HG03025 (cell line): ENCODE results near the gene AP3B1.
"Not testable (repeated sequence)": the region's sequence is repeated elsewhere in the genome, so short reads cannot be mapped to it uniquely, and the experiment has no call there.

Experiments
- ATAC-seq: cut with Tn5 transposase; IDR thresholded peaks from one replicate; pipeline ENCODE4 v1.9.1; 2021; ENCODE audit warnings: mild to moderate bottlenecking, moderate library complexity; ENCODE audit not compliant: unreplicated experiment, low FRiP score

AP3B1 gene

DNA sequence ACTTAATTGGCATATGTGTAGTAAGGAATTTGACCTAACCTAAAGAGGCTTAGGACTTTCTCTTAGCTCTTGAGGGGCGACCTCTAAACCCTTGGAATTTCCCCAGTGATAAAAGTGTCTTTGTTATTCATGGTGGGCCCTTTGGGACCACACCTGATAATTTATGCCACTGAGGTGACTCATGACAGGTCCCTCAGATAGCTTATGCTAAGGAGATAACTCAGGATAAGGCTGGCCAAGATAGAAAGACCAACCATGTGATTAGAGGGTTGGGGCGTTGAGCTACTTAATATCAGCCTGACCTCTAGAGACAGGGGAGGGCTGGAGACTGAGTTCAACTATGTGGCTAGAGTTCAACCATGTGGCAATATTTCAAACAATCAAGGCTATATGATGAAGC, 218.1 kb downstream of the AP3B1 start:
- ATAC-seq = no peak

DNA sequence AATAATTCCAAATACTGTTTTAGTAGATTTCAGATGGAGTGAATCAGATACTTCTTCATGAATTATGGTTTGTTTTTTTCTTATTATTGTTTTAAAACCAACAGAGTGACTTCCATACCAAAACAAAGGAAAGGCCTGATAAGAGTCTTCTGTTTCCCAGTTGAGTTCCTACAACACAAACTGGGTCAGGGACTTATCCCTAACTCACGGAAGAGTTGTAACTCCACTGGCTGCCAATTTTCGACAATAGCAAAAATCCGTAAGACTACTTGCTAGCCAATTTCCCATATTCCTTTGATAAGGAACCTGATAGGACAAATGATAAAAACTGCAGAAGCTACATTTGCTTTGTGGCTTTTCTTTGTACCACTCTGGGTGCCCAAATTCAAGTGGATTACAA, 219.2 kb downstream of the AP3B1 start:
- no peak for ATAC-seq

DNA sequence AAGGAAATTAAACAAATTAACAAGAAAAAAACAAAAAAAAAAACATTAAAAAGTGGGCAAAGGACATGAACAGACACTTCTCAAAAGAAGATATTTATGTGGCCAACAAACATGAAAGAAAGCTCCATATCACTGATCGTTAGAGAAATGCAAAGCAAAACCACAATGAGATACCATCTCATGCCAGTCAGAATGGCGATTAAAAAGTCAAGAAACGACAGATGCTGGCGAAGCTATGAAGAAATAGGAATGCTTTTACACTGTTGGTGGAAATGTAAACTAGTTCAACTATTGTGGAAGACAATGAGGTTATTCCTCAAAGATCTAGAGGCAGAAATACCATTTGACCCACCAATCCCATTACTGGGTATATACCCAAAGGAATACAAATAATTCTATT, 223.8 kb downstream of the AP3B1 start:
- ATAC-seq = not testable (repeated sequence)

DNA sequence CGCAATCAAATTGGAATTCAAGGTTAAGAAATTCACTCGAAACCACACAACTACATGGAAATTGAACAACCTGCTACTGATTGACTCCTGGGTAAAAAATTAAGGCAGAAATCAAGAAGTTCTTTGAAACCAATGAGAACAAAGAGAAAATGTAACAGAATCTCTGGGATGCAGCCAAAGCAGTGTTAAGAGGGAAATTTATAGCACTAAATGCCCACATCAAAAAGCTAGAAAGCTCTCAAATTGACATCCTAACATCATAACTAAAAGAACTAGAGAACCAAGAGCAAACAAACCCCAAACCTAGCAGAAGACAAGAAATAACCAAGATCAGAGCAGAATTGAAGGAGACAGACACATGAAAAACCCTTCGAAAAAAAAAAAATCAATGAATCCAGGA, 226.9 kb downstream of the AP3B1 start:
- ATAC-seq = not testable (repeated sequence)

DNA sequence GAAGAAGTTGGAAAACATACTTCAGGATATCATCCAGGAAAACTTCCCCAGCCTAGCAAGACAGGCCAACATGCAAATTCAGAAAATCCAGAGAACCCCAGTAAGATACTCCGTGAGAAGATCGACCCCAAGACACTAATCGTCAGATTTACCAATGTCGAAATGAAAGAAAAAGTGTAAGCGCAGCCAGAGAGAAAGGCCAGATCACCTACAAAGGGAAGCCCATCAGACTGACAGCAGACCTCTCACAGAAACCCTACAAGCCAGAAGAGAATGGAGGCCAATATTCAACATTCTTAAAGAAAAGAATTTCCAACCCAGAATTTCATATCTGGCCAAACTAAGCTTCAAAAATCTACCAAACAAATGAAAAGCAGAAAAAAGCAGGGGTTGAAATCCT, 227.8 kb downstream of the AP3B1 start:
- not testable (repeated sequence) for ATAC-seq

DNA sequence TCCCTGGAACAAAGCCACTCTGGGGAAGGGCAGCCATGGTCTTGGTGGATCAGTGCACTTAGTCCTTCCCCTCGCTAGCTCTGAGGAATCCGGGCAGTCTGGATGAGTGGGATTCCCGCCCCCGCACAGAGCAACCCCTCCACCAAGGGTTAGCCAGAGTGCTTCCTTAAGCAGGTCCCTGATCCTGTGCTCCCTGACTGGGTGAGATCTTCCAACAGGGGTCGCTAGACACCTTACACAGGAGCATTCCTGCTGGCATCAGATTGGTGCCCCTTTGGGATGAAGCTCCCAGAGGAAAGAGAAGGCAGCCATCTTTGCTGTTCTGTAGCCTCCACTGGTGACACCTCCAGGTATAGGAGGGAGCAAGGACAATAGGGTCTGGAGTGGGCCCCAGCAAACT, 228.8 kb downstream of the AP3B1 start:
- ATAC-seq = no peak

DNA sequence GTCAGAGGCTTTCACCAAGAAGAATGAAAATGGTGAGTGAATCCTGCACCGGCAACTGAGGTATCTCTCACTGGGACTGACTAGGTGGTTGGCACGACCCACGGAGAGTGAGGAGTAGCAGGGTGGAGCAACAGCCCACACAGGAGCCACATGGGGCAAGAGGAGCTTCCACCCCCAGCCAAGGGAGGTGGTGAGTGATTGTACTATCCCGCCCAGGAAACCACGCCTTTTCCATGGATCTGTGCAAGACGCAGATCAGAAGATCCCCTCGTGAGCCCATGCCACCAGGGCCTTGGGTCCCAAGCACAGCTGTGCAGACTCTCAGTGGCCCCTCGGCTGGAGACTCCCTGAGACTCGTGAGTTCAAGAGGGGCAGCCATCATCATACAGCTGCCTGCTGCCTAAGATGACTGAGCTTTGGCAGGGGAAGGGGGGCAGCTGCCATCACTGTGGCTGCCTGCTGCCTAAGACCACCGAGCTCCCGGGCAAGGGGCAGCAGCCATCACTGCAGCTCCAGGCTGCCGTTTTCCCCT, 229.5 kb downstream of the AP3B1 start:
- no peak for ATAC-seq

DNA sequence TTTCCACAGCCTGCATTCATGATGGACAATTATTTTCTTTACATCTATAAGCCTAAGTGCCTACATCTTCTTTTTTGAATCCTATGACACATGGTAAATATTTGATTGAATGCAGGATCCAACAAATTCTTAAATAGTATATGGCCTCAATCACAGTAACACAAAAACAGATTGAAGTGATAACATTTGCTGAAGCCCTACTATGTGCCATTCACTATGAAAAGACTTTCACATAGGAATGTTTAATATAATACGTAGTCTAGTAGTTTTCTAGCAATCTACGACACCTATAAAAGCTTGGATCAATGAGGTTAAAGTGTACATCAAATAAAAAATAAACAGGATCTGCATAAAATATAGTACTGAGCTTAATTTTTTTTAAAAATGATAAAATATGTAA, 231.0 kb downstream of the AP3B1 start:
- no peak for ATAC-seq

DNA sequence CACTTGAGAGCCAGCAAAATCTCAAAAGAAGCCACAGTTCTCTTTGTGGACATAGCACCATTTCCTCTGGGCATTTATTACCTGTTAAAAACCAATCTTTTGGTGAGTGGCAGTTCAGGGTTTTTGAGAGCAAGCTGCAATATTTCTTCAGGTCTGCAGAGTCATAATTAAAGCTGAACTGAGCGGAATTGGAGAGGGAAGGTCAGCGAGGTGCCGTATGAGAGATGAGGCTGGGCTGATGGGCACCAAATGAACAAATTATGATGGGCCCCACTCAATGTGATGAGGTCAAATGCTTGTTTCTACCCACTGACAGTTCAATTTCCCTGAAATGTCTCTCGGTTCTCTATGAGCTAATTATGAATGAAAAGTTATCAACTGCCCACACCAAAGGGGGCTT, 231.9 kb downstream of the AP3B1 start:
- no peak for ATAC-seq

DNA sequence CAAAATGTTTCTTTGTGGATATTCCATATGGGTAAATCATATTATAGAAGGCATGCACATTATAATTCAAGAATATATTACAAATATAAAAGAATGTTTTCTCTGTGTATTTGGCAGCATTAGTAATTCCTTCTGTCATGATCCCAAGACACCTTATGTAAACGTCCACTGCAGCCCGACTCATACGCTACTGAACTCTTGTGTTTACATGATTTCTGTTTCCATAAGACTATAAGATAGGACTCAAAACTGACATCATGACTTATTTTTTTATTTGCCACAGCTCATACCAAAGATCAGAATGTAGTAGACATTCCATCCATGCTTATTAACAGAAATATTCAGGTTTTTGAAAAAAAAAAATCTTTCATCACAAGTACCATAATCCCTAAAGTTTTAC, 234.1 kb downstream of the AP3B1 start:
- no peak for ATAC-seq

DNA sequence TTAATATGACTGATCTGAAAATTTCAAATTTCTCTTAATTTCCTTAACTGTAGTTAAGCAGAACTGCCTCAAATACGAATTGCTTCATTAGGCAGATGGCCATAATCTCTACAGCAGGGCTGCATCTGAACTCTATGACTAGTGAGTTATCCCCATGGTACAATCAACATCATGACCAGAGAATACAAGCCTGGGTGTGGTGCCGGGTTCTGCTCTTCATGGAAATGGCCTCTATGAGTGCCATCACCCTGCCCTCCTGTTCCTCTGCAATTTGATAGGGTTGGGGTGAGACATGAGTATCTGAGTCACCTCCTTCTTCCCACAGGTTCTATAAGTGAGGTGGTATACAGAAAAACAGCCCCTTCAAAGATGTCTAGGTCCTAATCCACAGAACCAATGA, 235.9 kb downstream of the AP3B1 start:
- no peak for ATAC-seq

DNA sequence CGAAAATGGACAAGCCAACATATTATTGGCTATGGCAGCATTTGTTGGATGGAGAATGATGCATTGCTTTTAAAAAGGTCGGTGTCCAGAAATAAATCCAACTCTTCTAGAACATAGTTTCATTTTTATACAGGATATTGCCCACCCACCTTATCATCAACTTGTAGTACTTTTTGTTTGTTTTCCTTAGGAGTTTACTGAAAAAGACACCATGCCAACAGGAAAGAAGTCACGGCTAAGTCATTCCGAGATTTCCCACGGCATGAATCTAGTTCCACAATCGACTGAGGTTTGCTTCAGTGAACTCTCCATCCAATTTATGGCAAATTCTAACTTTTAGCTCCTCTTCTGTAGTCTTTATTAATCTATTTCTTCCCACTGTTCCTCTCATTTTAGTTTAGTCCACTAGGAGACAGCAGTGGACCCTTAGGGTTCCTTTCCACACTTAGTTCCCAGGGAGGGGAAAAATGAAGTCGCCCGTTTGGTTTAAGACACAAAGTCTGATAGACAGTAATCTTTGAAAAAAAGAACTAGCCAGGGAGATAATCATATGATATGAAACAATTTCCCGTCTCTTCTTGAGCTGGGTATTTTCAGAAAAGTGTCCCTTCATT, 237.5 kb downstream of the AP3B1 start:
- ATAC-seq = no peak

DNA sequence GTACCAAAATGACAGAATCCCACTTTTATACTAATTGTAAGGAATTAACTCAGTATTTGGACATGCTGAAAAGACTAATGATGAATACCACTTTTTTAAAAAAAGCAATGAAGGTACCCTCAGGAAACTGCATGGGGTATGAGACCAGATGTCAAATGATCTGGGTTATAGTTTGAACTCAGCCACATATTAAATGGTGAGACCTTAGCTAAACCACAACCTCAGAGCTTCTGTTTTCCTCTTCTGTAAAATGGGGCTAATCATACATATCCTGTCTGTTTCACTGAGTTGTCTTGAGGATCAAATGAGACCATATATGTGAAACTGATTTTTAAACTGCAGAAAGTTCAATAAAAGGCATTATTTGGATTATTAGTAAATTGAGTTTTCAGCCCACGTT, 238.4 kb downstream of the AP3B1 start:
- no peak for ATAC-seq

DNA sequence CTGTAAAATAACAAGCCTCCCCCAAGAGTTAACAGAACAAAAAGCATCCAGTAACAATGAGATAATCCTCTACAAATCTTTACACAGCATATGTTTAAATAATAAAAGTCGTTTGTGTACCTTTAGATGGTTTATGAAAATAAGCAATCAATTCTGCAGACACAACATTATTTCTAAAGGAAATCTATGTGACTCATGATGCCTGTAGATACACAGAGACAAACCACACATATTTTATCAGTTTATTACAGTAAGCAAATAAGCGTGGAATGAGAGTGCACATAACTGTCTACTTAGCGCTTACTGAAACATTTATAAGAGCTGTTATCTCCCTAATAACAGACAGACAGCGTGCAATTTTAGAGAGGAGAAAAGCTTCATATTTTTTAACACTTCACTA, 243.6 kb downstream of the AP3B1 start:
- ATAC-seq = no peak

DNA sequence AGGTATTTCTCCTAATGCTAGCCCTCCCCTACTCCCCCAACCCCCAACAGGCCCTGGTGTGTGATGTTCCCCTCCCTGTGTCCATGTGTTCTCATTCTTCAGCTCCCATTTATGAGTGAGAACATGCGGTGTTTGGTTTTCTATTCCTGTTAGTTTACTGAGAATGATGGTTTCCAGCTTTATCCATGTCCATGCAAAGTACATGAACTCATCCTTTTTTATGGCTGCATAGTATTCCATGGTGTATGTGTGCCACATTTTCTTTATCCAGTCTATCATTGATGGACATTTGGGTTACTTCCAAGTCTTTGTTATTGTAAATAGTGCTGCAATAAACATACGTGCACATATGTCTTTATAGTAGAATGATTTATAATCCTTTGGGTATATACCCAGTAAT, 247.7 kb downstream of the AP3B1 start:
- ATAC-seq = not testable (repeated sequence)

DNA sequence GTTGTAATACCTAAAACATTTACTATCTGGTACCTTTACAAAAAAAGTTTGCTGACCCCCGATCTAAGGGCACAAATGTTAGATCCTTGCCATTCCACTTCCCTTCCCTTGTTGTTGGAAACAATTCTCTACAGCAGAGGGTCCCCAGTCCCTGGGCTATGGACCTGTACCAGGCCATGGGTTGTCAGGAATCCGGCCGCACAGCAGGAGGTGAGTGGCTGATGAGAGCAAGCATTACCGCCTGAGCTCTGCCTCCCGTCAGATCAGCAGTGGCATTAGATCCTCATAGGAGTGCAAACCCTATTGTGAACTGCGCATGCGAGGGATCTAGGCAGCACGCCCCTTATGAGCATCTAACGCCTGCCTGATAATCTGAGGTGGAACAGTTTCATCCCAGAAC, 248.5 kb downstream of the AP3B1 start:
- ATAC-seq = no peak

DNA sequence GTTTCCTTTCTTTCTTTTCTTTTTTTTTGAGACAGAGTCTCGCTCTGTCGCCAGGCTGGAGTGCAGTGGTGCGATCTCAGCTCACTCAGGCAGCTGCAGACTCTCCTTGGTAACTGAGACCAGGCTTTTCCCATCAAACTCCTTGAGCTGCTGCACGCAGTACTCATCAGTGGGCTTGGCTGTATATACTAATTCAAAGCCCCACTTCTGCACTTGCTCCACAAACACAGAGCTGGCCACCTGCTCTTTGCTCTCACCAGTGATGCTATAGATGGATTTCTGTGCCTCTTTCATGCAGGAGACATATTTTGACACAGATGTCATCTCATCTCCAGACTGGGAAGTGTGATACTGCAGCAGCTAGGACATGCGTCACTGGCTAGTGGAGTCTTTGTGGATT, 252.7 kb downstream of the AP3B1 start:
- no peak for ATAC-seq

DNA sequence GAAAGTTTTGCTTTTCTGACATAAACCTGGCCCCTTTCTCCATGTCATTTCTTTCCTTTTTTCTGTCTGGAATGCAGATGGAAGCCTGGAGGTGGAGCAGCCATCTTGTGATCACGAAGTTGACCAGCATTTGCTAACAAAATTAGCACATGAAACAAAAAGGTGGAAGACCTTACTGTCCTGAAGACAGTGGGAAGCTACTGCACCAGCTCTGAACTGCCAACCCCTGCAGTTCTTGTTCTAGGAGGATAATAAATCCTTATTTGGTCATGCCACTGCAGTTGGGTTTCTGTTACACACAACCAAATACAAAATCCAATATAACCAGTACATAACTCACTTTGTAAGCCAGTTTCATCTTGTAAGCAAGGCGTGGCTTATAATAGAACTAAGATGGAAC, 269.0 kb downstream of the AP3B1 start:
- ATAC-seq = no peak

DNA sequence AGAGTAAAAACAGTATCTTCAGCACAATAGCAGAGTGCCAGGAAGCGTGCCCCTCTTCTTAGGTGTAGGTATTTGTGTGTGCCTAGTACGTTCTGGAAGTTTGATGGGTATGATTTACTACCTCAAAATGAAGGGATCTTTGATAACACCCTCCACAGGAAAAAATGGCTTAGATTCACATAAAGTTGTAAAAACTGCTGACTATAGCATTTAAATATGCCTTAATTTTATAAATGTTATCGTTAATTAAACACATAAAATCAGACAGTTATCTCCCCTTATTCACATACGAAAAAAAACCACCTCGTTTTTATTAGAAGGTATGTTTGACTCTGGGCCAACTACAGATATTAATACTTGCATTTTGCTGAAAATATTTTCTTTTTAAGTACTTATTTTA, 274.8 kb downstream of the AP3B1 start:
- no peak for ATAC-seq

DNA sequence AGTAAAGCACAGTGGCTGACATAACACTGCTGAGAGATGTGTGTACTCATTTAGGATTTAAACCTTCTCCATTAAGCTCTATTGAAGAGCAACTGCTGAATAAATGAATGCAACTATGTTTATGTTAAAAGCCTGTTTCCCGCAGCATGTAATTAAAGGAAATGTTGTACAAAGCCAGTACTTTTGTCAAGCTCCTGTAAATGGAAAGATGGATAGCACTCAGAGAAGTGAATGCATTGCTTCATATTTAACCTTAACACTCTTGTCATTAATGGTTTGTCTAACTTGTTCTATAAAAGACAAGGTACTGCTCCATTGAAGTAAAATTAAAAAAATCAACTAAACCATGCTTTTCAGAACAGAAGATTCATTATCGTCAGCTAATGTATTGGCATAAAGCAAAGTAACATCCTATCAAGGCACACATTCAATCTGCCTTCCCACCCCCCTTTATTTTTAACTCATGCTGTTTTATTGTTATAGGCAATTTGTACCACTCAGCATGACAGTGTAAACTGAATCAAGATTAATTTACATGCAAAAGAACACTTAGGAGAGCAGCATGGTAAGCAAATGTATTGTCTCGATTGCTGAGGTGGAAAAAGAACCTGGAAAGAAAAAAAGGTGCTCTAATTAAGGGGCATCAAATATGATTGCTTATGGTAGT, 277.5 kb downstream of the AP3B1 start:
- ATAC-seq = no peak

DNA sequence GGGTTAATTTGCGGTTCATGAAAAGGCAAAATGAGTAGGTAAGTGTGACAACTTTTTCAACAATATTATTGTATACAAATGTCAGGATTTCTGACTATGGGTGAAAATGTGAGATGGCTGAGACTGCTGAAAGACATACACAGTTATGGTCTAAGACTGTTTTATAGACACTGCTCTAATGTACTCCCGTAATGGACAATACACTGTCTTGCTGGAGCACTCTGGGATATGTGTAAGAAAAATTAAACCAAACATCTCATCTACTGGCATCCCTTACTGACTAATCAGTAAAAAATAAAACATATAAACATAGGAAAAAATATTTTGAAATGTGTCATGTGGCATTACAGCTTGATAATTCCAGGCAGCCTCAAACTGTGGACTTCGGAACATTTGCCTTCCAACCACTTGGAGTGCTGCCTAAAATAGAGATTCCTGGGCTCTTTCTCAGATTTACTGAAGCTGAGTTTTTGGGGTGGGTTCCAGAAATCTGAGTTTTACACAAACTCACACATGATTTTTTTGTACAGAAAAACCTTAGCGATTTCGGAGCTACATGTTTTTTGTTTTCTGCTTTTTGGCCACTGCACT, 284.5 kb downstream of the AP3B1 start:
- ATAC-seq = no peak

DNA sequence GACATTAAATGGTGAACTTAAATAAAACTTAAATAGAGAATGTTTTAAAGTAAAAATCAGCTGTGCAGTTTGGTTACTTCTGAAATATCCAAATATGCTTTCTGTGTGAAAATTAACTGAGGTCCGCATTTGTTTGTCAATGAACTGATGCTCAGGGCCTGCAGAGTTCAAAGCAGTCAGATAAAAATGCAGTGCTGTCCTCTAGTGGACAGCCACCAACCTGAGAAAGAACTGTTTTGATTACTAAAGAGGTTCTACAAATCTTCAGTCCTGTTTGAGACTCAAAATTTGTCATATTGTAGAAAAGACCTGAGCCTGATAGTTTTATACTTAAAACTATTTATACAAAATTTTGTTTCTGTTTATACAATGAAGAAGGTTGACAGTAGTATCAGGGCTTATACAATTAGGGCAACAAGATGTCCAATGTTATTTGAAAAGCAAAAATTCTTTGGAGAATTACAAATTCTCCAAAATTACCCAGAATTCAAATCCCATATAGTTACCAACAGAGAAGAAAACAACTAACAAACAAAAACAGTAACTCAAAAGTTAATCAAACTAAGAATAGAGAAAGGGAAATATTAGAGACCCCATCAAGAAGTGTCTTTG, 286.0 kb downstream of the AP3B1 start:
- ATAC-seq = no peak
